ENCODE measurements around the gene DDC. TPM values are rescaled to one million over a fixed set of nuclear protein-coding genes. Genes with fewer than 3 reads are reported as not detected.
A peak's percentile ranks its signal among the peaks of the same experiment; 100 is the strongest.

The DDC gene
- total RNA-seq, 1 experiment from 2014 or later, result 87.0 TPM

GRCh38 chr7:50564171-50564570 is 1.0 kb downstream of the DDC start:
- Histone ChIP-seq H3K36me3 (ENCODE audit: control insufficient read depth, insufficient read depth, low read length) (no peaks in the 10 kb centered on the region), H3K9me3 (no peaks in the 10 kb centered on the region), H3K4me1 (peaks cover 19% of the 10 kb centered on the region), H3K4me3 (ENCODE audit: low read depth, low read length) (peak overlapping the region; percentile 58), H3K27me3 (replicated peaks; ENCODE audit: control insufficient read depth, insufficient read depth, low read length) (no peaks in the 10 kb centered on the region)
- Mint-ChIP-seq H3K9me3 (ENCODE audit: unreplicated experiment) (no peaks in the 10 kb centered on the region), H3K36me3 (ENCODE audit: insufficient read depth, unreplicated experiment) (peaks cover 19% of the 10 kb centered on the region), H3K4me3 (ENCODE audit: unreplicated experiment) (peak overlapping the region; percentile 92), H3K27me3 (ENCODE audit: insufficient read depth, unreplicated experiment) (no peaks in the 10 kb centered on the region), H3K27ac (ENCODE audit: unreplicated experiment) (peak overlapping the region; percentile 94), H3K4me1 (ENCODE audit: low read depth, unreplicated experiment) (peaks cover 31% of the 10 kb centered on the region)
- ChIA-PET CTCF (interaction anchor here (1.3 kb wide), 1 partner anchor 96 kb away, joined by 3 read pairs; no protein-coding TSS in a partner anchor), POLR2A (no interaction called here)
- no peak for DNase-seq
- no peak for TF ChIP-seq CTCF (IDR thresholded peaks at IDR 0.05; ENCODE audit: insufficient read depth in 1 of 2, low read depth in 1 of 2, low read length in 1 of 2, severe bottlenecking in 1 of 2, unreplicated experiment in 1 of 2)
- BruUV-seq (replicated peaks), result no TSS peak
- intact Hi-C loops (cut with micrococcal nuclease; ENCODE audit: unreplicated experiment), result loop anchor here (1.0 to 10.0 kb wide), 4 partner anchors 8 to 1041 kb away; no protein-coding TSS in a partner anchor

GRCh38 chr7:50562136-50562535 is 3.1 kb downstream of the DDC start:
- H3K36me3 Mint-ChIP-seq (ENCODE audit: insufficient read depth, unreplicated experiment), result peaks cover 19% of the 10 kb centered on the region
- intact Hi-C loops (cut with micrococcal nuclease; ENCODE audit: unreplicated experiment), result loop anchor here (10.0 kb wide), 1 partner anchor 1043 kb away; no protein-coding TSS in a partner anchor
- H3K9me3 Mint-ChIP-seq (ENCODE audit: unreplicated experiment), result no peaks in the 10 kb centered on the region
- H3K36me3 ChIP-seq (ENCODE audit: control insufficient read depth, insufficient read depth, low read length), result no peaks in the 10 kb centered on the region
- no peak overlapping the region for H3K4me3 ChIP-seq (ENCODE audit: low read depth, low read length)
- H3K4me3 Mint-ChIP-seq (ENCODE audit: unreplicated experiment), result peak overlapping the region; percentile 14
- ChIA-PET POLR2A (no interaction called here), CTCF (no interaction called here)
- H3K4me1 Mint-ChIP-seq (ENCODE audit: low read depth, unreplicated experiment), result peaks cover 51% of the 10 kb centered on the region
- DNase-seq, result no peak
- H3K4me1 ChIP-seq, result peaks cover 40% of the 10 kb centered on the region
- BruUV-seq (replicated peaks), result no TSS peak
- no peak for TF ChIP-seq CTCF (IDR thresholded peaks at IDR 0.05; ENCODE audit: insufficient read depth in 1 of 2, low read depth in 1 of 2, low read length in 1 of 2, severe bottlenecking in 1 of 2, unreplicated experiment in 1 of 2)
- no peaks in the 10 kb centered on the region for H3K9me3 ChIP-seq
- peak overlapping the region; percentile 39 for H3K27ac Mint-ChIP-seq (ENCODE audit: unreplicated experiment)
- no peaks in the 10 kb centered on the region for H3K27me3 Mint-ChIP-seq (ENCODE audit: insufficient read depth, unreplicated experiment)
- H3K27me3 ChIP-seq (replicated peaks; ENCODE audit: control insufficient read depth, insufficient read depth, low read length), result no peaks in the 10 kb centered on the region

- H3K36me3 ChIP-seq (ENCODE audit: control insufficient read depth, insufficient read depth, low read length), result no peaks in the 10 kb centered on the region
- no peaks in the 10 kb centered on the region for H3K9me3 ChIP-seq
- peaks cover 56% of the 10 kb centered on the region for H3K4me1 Mint-ChIP-seq (ENCODE audit: low read depth, unreplicated experiment)
- peaks cover 15% of the 10 kb centered on the region for H3K36me3 Mint-ChIP-seq (ENCODE audit: insufficient read depth, unreplicated experiment)
- intact Hi-C loops (cut with micrococcal nuclease; ENCODE audit: unreplicated experiment), result loop anchor here (10.0 kb wide), 1 partner anchor 1044 kb away; no protein-coding TSS in a partner anchor
- H3K9me3 Mint-ChIP-seq (ENCODE audit: unreplicated experiment), result no peaks in the 10 kb centered on the region
- ChIA-PET POLR2A (no interaction called here), CTCF (no interaction called here)
- H3K27me3 ChIP-seq (replicated peaks; ENCODE audit: control insufficient read depth, insufficient read depth, low read length), result no peaks in the 10 kb centered on the region
- TF ChIP-seq CTCF (IDR thresholded peaks at IDR 0.05; ENCODE audit: insufficient read depth in 1 of 2, low read depth in 1 of 2, low read length in 1 of 2, severe bottlenecking in 1 of 2, unreplicated experiment in 1 of 2), result no peak
- no peak overlapping the region for H3K27ac Mint-ChIP-seq (ENCODE audit: unreplicated experiment)
- H3K4me3 Mint-ChIP-seq (ENCODE audit: unreplicated experiment), result no peak overlapping the region
- no peaks in the 10 kb centered on the region for H3K27me3 Mint-ChIP-seq (ENCODE audit: insufficient read depth, unreplicated experiment)
- H3K4me1 ChIP-seq, result peaks cover 46% of the 10 kb centered on the region
- no TSS peak for BruUV-seq (replicated peaks)
- no peak for DNase-seq
- no peak overlapping the region for H3K4me3 ChIP-seq (ENCODE audit: low read depth, low read length)
These were observed 4.3 kb downstream of the DDC start for GRCh38 chr7:50560865-50561351.

Measured in Caco-2 (cell line).